Uterus (tissue), 2 donors: ENCODE results near the gene FAM227B.

ENCODE experiments used
- POLR2A ChIP-seq, 2 donors: fragments of 450-650 bp; IDR thresholded peaks; one replicate each; pipeline ENCODE4 v1.6.1; 2016; ENCODE audit warnings: antibody characterized with exemption in 2 of 2, mild to moderate bottlenecking in 1 of 2, moderate library complexity in 1 of 2
- TF ChIP-seq, protein P1 (sequence below), 4 experiments: fragments of 200-600 bp in 2 of 4; fragments of 450-650 bp in 2 of 4; sonication (generic) in 2 of 4; IDR thresholded peaks; one replicate each; pipeline ENCODE4 v1.5.1; 2016 to 2019; ENCODE audit warnings: antibody characterized with exemption in 4 of 4, mild to moderate bottlenecking in 2 of 4, moderate library complexity in 1 of 4

DNA sequence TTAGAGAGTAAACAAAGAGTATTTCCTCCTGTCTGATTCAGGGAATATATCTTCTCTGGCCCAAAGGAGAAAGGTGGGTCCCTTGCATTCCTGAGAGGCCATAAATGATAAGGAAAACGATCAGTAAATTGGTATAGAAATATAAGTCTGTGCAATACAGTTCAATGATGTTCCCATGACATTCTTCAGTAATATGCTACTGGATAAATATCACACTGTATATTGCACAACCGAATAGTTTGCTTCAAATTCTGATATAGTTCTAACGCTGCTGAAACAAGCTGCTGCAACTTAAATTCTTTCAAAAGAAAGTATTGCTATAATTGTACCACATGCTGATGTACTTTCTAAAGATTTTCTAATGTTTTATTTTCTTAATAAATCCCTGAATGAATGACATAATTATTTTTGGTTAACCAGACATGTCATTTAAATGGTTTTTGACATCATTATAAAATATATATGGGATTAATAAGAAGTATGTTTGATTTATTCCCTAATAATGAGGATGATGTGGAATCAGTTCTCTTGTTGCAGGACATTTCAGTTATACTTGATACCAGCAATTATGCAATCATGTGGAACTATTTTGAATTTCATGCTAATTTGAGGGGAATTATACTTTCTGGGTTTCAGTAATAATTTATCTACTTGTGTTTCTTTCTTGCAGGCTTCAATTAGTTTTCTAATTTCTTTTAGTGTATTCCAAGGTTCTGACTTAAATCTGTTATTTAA lies 152.7 kb downstream of the FAM227B start:
- TF ChIP-seq, protein P1, sequence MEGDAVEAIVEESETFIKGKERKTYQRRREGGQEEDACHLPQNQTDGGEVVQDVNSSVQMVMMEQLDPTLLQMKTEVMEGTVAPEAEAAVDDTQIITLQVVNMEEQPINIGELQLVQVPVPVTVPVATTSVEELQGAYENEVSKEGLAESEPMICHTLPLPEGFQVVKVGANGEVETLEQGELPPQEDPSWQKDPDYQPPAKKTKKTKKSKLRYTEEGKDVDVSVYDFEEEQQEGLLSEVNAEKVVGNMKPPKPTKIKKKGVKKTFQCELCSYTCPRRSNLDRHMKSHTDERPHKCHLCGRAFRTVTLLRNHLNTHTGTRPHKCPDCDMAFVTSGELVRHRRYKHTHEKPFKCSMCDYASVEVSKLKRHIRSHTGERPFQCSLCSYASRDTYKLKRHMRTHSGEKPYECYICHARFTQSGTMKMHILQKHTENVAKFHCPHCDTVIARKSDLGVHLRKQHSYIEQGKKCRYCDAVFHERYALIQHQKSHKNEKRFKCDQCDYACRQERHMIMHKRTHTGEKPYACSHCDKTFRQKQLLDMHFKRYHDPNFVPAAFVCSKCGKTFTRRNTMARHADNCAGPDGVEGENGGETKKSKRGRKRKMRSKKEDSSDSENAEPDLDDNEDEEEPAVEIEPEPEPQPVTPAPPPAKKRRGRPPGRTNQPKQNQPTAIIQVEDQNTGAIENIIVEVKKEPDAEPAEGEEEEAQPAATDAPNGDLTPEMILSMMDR (IDR thresholded peaks at IDR 0.05), result no peak
- TF ChIP-seq POLR2A (IDR thresholded peaks at IDR 0.05), result no peak
